Nephron progenitor cell (in vitro differentiated cells): ENCODE data around the gene GBE1.

Experiments
- DNase-seq: peaks from one replicate; pipeline ENCODE4 v3.0.0; 2021
- H3K27ac Mint-ChIP-seq: 2 replicates; pipeline ENCODE4 v1.8.0; 2021; ENCODE audit warnings: mild to moderate bottlenecking, moderate library complexity, mixed read lengths
- H3K27me3 Mint-ChIP-seq: 2 replicates; pipeline ENCODE4 v1.8.0; 2021; ENCODE audit warnings: mild to moderate bottlenecking, low read depth, mixed read lengths; ENCODE audit not compliant: poor library complexity
- H3K36me3 Mint-ChIP-seq: 2 replicates; pipeline ENCODE4 v1.8.0; 2021; ENCODE audit warnings: low read depth, mixed read lengths
- H3K4me1 Mint-ChIP-seq: 2 replicates; pipeline ENCODE4 v1.8.0; 2021; ENCODE audit warnings: mixed read lengths
- H3K4me3 Mint-ChIP-seq: 2 replicates; pipeline ENCODE4 v1.8.0; 2021; ENCODE audit warnings: mild to moderate bottlenecking, moderate library complexity, mixed read lengths
- H3K9me3 Mint-ChIP-seq: 2 replicates; pipeline ENCODE4 v1.8.0; 2021; ENCODE audit warnings: mild to moderate bottlenecking, moderate library complexity, mixed read lengths
- TF ChIP-seq, protein P1 (sequence below): fragments of 200-600 bp; sonication (generic); IDR thresholded peaks from 2 replicates; pipeline ENCODE4 v1.5.0; 2021; ENCODE audit warnings: antibody characterized with exemption

Gene GBE1

DNA sequence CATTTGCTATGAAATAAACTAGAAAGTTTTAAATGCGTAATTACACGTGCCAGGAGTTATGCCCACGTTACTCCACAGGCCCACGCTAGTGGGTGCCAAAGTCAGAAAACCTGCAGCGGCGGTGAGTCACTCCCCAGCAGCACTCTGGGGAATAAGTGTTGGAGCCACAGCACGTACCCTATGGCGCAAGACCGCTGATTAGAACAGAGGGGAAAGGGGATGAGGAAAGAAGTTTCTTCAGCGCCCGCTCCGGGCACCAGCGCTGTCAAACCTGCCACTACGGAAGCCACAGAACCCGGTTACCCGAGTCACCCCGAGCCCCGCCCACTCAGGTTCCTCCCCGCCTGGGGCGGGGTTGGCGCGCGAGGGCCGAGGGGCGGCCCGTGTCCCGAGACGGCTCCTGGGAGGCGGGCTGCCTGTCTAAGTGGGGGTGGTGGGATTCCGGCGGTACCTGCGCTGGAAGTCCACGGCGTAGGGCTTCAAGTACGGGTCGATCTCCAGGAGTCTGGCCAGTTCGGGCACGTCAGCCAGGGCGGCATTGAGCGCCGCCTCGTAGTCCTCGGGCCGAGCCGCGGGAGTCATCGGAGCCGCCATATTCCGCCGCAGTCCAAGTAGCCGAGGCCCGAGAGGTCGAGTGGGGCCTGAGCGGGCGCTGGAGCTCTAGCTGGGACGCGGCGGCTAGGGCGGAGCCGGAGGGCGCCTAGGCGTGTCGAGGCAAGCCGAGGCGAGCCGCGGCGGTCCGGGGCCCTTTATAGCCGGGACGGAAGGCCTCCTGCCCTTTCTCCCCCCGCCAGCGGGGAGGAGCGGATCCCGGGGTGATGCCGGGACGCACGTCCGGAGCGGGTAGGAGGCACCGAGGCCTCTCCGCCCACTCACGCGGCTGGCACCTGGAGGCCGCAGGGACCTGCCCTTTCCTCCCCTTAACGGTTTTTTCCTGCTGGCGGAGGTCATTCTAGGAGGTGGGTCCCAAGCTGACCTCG, at the start of gene GBE1:
Gene GBE1 (minus strand): TSS at position 722 of the 980 bp plus-strand sequence. CDS start 128 bp downstream, at position 594.
- peaks cover 43% of the 10 kb centered on the region for H3K4me1 Mint-ChIP-seq
- peak; percentile 90 for DNase-seq
- TF ChIP-seq, protein P1, sequence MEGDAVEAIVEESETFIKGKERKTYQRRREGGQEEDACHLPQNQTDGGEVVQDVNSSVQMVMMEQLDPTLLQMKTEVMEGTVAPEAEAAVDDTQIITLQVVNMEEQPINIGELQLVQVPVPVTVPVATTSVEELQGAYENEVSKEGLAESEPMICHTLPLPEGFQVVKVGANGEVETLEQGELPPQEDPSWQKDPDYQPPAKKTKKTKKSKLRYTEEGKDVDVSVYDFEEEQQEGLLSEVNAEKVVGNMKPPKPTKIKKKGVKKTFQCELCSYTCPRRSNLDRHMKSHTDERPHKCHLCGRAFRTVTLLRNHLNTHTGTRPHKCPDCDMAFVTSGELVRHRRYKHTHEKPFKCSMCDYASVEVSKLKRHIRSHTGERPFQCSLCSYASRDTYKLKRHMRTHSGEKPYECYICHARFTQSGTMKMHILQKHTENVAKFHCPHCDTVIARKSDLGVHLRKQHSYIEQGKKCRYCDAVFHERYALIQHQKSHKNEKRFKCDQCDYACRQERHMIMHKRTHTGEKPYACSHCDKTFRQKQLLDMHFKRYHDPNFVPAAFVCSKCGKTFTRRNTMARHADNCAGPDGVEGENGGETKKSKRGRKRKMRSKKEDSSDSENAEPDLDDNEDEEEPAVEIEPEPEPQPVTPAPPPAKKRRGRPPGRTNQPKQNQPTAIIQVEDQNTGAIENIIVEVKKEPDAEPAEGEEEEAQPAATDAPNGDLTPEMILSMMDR = no peak
- H3K9me3 Mint-ChIP-seq = peaks cover 22% of the 10 kb centered on the region
- peaks cover 42% of the 10 kb centered on the region for H3K36me3 Mint-ChIP-seq
- peak within 1 kb of the TSS; percentile 99 for H3K27ac Mint-ChIP-seq
- H3K4me3 Mint-ChIP-seq = peak within 1 kb of the TSS; percentile 96
- H3K27me3 Mint-ChIP-seq = peaks cover 2% of the 10 kb centered on the region

DNA sequence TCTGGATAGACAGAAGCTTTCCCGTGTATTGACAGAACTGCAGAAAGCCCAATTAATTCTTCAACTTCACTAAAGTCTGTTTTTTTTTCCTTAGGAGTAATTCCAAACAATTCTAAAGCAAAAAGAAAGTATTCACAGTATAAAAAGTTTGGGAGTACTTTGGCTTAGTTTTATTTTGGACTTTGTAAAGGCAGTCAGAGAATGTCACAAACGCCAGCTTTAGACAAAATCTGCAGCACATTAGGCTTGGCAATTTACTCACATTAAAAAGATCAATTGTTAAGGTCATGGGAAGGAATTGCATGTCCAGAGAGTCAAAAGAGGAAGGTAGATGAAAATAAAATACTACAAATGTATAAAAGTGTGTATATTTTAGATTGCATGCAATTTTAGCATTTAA, 47.5 kb upstream of the GBE1 start:
- Mint-ChIP-seq H3K27me3 (peaks cover 2% of the 10 kb centered on the region), H3K36me3 (peaks cover 5% of the 10 kb centered on the region), H3K27ac (no peak overlapping the region), H3K4me1 (peaks cover 11% of the 10 kb centered on the region), H3K9me3 (peaks cover 12% of the 10 kb centered on the region), H3K4me3 (no peak overlapping the region)
- no peak for DNase-seq
- TF ChIP-seq, protein P1 = no peak

DNA sequence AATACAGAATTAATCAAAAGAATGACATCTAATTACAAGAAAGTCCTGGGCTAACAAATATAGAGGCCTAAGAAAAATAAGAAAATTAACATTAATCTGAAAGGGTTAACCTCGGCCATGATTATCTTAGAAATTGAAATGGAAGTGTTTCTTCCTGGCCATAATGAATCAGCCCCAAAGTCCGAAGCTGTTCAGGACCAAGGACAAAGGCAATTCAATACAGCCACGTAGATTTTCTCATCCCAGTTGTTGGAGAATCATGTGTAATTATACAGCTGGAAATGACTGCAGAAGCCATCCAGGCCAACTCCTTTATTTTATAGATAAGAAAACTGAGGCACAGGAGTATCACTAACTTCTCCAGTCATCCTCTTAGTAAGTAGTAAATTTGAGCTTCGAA, 38.0 kb upstream of the GBE1 start:
- Mint-ChIP-seq H3K27me3 (no peaks in the 10 kb centered on the region), H3K36me3 (no peaks in the 10 kb centered on the region), H3K4me1 (no peaks in the 10 kb centered on the region), H3K9me3 (no peaks in the 10 kb centered on the region), H3K4me3 (no peak overlapping the region), H3K27ac (no peak overlapping the region)
- DNase-seq = no peak
- TF ChIP-seq, protein P1 = no peak

DNA sequence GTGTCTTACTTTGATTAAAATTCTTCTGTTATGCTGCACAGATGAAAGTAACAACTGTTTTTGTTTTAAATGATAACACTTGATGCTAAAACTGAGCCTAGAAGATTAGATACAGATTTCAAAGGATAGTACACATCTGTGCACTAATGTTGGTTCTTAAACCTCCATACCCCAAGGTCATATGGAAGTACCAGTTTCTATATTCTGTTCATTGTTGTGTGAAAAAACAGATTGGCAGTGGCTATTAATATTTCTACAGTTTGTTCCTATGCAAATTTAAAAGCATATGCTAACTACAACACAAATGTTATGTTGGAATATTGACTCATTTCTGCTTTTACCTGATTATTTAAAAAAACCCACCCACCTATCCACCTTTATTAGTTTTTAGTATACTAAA, 32.0 kb upstream of the GBE1 start:
- no peak overlapping the region for H3K27ac Mint-ChIP-seq
- DNase-seq = no peak
- no peaks in the 10 kb centered on the region for H3K36me3 Mint-ChIP-seq
- no peaks in the 10 kb centered on the region for H3K27me3 Mint-ChIP-seq
- TF ChIP-seq, protein P1 = no peak
- no peaks in the 10 kb centered on the region for H3K4me1 Mint-ChIP-seq
- H3K4me3 Mint-ChIP-seq = no peak overlapping the region
- H3K9me3 Mint-ChIP-seq = no peaks in the 10 kb centered on the region

DNA sequence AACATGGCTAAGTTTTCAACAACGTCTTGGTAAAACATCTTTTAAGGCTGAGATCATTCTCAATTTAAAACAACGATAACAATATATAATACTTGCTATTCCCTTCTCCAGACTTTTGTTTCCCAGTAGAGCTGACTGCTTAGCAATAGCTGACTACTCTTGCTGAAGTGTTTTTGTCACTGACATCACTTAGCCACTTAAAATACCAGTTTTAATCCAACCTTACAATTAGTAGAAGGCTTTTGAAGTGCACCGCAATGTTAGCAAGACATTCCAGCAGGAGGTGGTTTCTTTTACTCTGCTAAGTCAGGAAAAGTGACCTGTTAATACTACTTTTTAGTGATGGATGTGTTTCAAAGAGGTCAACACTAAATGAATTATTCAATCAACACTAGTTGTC, 28.7 kb upstream of the GBE1 start:
- no peaks in the 10 kb centered on the region for H3K36me3 Mint-ChIP-seq
- no peak for DNase-seq
- no peaks in the 10 kb centered on the region for H3K4me1 Mint-ChIP-seq
- H3K4me3 Mint-ChIP-seq = no peak overlapping the region
- peaks cover 8% of the 10 kb centered on the region for H3K27me3 Mint-ChIP-seq
- H3K9me3 Mint-ChIP-seq = no peaks in the 10 kb centered on the region
- H3K27ac Mint-ChIP-seq = no peak overlapping the region
- TF ChIP-seq, protein P1 = no peak
